Spleen (tissue), 7 donors: Measurements from ENCODE around the gene LIN7A.

ENCODE experiments used
- CTCF ChIP-seq, 11 experiments: fragments of 200-600 bp in 7 of 11; fragments of 450-650 bp in 4 of 11; sonication (generic) in 4 of 11; IDR thresholded peaks in 8 of 11; conservative IDR thresholded peaks in 3 of 11; 1 replicate in 7 of 11; 2 replicates in 4 of 11; pipeline versions ENCODE4 v1.4.0 to v1.8.0; 2016 to 2021; ENCODE audit warnings: antibody characterized with exemption in 11 of 11, inconsistent platforms in 4 of 11, mild to moderate bottlenecking in 1 of 11
- POLR2A ChIP-seq, 3 donors: fragments of 450-650 bp; IDR thresholded peaks; one replicate each; pipeline ENCODE4 v1.5.1; 2017; ENCODE audit warnings: antibody characterized with exemption in 3 of 3, mild to moderate bottlenecking in 1 of 3
- donor health status: DM: no; HTN: no; CAD: no; lungs with moderate emphysema.
- donor health status: DM: no; HTN: no; CAD: no.
- donor health status: DM: no; HTN: no; CAD: no.

GRCh38 chr12:80977346-80977745 is 39.6 kb upstream of the LIN7A start:
- TF ChIP-seq CTCF (IDR thresholded peaks at IDR 0.05 in 8 of 11, conservative IDR thresholded peaks at IDR 0.05 in 3 of 11) (no peak), POLR2A (IDR thresholded peaks at IDR 0.05) (no peak)
